ENCODE results near the gene TBC1D12.
"Not testable (repeated sequence)": the region's sequence is repeated elsewhere in the genome, so short reads cannot be mapped to it uniquely, and the experiment has no call there.

TBC1D12 gene

DNA sequence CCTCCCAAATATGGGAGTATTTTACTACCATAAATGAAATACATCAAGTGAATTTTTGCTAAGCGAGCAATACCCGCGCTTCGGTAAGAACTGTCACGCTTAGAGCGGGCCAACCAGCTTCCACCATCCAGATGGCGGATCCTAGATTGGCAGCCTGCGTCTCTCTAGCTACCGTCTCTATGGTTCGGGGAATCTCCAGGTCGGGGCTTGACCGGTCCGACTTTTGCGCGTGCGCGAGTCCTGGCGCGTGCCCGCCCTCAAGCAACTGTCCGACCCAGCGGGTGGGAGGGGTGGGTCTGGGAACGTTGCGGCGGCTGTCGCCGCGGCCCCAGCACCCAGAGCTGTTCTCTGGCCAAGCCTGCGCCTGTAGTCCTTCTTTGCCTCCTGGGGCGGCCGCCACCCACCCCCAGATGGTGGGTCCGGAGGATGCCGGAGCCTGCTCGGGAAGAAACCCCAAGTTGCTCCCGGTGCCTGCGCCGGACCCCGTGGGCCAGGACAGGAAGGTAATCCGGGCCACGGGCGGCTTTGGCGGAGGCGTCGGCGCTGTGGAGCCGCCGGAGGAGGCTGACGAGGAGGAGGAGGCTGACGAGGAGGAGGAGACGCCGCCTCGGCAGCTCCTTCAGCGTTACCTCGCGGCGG is at the start of gene TBC1D12:
TSS of gene TBC1D12 (plus strand) at position 338 of the 639 bp plus-strand sequence. CDS start at position 411, 73 bp downstream.
- DNase-seq (ENCODE audit: extremely low read depth in 1 of 2, low read depth in 1 of 2), result peak in 1 of 2 donors; percentile 26

DNA sequence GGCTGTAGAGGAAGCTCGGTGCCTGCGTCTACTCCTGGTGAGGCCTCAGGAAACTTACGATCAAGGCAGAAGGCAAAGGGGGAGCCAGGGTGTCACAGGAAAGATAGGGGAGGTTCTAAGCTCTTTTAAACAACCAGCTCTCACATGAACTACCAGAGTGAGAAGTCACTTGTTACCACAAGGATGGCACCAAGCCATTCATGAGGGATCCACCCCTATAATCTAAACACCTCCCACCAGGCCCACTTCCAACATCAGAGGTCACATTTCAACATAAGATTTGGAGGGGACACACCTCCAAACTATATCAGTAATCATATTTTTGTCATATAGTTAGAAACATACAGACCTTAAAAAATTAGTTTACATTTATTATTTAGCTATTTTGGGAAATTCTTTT is 49.0 kb upstream of the TBC1D12 start:
- no peak for DNase-seq (ENCODE audit: extremely low read depth in 1 of 2, low read depth in 1 of 2)

DNA sequence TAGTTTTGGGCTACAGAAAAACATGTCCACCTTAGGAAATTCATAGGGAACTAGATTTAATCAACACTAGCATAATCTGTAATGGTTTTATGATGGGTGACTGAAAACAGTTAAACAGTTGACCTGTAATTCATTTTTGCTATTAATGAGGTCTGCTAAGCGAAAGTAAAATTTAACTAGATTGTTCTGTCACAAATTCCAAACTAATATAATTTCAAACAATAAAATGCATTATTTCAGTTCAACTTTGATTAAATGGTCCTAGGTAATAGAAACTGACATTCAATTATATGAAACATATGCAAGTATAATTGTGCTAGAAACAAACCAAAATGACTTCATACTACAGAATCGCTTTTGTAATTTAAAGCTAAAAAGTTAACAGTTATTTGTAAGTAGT is 46.5 kb upstream of the TBC1D12 start:
- DNase-seq (ENCODE audit: extremely low read depth in 1 of 2, low read depth in 1 of 2), result no peak

DNA sequence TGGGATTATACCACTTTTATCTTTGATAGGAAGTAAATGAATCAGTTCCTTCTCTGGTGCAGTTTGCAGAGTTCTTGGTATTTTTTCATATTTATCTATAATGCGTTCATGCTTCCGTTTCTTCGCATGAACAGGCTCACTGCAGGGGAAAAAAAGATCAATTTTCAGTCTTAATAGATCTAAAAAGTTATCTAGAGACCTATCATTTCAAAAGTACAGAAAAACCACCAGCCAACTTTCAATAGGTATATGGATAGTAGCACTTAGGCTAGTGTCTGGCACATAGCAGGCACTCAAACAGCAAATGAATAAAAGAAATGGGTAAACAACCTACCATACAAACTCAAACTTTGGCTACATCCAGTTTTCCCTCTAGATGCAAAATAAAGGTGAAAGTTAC is 45.1 kb upstream of the TBC1D12 start:
- DNase-seq (ENCODE audit: extremely low read depth in 1 of 2, low read depth in 1 of 2), result no peak

DNA sequence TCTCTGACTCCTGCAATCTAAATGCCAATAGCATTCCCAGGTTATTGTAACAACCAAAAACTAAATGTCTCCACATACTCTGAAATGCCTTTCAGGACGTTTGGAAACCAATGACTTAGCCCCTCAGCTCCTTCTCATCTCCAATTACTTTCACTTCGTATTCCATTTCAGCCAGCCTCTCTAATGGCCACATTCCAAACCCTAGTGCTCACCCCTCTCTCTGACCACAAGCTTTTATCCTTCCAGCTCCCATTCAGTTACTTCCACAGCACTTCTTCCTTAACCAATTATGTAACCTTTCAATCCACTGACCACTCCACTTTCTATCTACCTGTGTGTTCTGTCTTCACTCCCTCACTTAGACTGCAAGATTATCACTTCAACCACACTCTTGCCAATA is 43.9 kb upstream of the TBC1D12 start:
- DNase-seq (ENCODE audit: extremely low read depth in 1 of 2, low read depth in 1 of 2), result no peak

DNA sequence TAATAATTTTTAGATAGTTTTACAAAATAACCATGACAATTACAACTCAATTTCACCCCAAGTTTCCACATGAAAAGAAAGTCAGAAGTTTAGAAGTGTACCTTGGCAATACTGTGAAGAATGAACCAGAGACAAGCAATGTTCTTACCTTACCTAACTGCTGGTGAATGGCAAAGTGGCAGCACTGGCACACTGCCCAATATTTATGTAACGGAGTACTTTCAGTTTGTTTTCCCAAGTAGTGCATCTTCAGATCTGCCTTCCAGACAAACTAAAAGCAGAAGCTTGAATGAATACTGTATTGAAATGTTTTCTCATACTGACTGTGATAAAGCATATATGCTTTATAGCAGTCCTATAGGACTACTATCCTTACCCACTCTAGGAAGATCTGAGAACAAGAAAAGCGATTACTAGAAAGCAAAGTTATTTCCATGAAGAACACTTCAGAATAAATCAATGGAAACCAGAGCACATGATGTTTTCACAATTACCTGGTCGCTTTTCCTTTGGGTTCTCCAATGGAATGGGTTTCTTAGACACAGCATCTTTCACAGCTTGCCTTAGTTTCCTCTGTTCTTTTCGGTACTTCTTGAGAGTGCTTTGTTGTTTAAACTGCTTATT is 41.1 kb upstream of the TBC1D12 start:
- DNase-seq (ENCODE audit: extremely low read depth in 1 of 2, low read depth in 1 of 2), result no peak

DNA sequence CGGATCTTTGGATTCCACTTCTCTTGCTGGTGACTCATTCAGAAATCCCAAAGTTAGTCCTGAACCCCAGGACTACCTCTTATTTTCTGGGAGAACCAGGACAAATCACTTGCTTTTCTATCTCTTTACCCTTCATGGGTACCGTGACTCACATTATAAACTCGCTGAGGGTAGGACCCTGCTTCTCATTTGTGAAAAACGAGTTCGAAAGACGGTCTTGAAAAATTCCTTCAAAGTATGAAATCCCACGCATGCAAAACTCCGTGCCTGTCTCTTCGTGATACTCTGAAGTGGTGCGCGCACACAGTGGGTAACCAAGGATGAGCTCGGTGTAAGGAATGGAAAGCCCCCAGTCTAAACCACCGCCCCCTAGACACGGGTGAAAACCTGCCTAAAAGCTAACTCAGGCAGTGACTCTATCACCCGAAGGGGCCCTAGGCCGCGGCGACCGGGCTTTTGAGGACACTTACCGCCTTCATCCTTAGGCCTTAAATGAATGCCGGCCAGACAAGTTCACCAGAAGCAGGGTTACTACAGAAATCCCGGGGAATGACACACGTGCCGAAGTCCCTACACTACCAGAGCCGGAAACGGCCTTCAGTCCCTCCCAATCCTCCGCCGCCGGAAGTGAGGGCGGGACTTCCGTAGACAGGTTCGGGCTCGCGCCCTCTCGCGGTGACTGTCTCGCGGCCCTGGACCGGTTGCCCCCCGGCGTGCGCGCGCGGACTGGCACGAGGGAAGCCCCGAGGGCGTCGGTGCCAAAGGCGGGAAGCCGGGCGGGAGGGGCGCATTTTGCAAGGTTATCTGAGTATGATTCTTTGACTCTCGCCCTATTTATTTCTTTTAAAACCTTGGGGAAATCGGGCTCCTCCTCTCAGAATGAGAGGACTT is 39.7 kb upstream of the TBC1D12 start, which contains the start of gene NOC3L:
TSS of gene NOC3L (minus strand) at position 580 of the 891 bp plus-strand sequence. CDS start at position 479, 101 bp downstream.
- peak; percentile 89 to 96 for DNase-seq (ENCODE audit: extremely low read depth in 1 of 2, low read depth in 1 of 2)

DNA sequence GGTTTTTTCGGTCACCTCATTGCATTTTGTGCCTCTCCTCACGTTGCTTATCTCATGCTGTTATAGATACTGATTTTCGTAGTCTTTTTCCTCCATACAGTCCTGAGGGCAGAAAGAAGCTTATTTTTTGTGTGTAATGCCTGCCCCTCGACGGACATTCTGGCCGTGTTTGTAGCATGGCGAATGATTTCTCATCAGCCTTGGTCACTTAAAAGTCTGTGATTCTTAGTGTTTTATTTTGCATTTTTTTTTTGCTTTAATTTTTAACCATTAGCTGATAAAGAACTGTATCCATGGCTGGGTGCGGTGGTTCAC is 39.1 kb upstream of the TBC1D12 start:
- DNase-seq (ENCODE audit: extremely low read depth in 1 of 2, low read depth in 1 of 2), result no peak

DNA sequence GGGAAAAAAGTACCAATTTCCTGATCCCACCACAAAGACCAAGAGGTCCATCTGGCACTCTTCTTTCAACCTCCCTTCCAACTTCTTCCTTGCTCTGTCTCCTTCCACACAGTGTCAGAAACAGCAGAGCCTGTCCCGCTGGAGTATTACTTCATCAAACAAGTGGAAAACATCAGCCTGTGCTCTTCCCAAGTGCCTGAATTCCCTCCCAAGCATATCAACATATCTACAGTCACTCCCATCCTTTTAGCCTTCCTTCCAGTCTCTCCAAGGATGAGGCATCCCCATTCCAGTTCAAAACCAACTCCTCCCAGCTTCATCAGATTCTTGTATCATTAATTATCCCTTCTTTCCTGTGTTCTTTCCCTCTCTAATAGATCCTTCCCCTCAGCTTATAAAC is 37.9 kb upstream of the TBC1D12 start:
- DNase-seq (ENCODE audit: extremely low read depth in 1 of 2, low read depth in 1 of 2), result no peak

DNA sequence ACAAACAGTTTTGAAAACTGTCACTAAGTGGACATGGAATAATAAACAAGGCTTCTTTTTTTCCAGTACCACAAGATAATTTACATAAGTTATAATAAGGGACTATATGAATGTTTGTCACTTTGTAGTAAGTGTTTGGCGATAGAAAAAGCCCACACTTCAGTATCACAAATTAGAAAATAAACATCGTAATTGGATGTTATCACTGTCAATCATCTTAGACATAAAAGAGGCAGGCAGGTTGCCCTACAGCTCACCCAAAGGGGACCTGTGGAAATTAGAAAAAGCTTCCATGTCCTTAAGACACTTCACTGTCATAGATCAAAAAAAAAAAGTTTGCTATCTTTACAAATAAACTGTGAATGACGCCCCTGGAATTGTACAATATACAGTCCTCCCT is 36.0 kb upstream of the TBC1D12 start:
- DNase-seq (ENCODE audit: extremely low read depth in 1 of 2, low read depth in 1 of 2), result no peak

DNA sequence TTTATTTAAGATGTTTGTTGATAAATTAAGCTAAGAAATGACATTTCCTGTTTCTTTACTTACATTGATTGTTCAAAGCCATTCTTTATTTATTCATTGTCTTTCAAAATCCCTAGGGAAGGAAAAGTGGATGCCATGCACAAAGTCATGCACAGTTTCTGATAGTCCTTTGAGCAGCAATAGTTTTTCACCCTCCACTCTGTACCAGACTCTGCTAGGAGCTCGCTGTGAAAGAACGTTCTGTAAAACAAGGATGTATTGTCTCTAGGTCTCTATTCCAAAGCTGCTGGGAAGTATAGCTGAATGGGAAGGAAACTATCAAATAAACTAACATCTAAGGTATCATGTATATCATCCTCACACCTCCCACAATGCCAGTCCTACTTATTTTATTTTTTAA is 31.8 kb upstream of the TBC1D12 start:
- no peak for DNase-seq (ENCODE audit: extremely low read depth in 1 of 2, low read depth in 1 of 2)

DNA sequence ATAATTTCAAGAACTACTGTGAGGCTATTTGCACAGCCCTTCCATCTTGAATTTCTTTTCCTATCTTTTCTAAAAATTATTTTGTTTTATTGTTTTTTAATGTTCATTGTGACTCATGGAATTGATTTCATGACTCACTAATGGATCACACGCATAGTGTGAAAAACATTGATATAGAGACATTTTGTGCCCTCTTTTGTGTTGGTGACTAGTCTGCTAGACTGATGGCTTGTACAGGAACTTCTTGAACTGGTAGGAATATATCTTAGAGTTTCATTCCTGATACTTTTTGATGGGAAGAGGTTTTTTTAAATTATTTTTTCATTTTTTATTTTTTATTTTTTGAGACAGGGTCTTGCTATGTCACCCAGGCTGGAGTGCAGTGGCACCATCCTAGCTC is 27.0 kb upstream of the TBC1D12 start:
- DNase-seq (ENCODE audit: extremely low read depth in 1 of 2, low read depth in 1 of 2), result no peak

DNA sequence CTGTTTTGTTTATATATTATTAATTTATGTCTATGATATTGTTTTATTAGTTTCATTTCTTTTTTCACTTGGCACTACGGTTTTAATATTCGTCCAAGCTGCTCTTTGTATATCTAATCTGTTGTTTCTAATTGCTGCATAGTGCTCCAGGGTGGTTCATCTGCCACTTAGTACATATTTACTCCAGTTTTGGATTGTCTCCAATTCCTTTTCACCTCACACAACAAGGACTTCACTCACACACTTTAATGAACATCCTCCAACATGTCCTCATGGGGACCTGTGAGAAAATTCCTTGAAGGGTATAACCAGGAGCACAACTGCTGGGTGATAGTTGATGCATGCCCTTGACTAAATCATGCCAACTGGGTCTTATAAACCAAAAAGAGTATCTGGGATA is 25.5 kb upstream of the TBC1D12 start:
- no peak for DNase-seq (ENCODE audit: extremely low read depth in 1 of 2, low read depth in 1 of 2)

DNA sequence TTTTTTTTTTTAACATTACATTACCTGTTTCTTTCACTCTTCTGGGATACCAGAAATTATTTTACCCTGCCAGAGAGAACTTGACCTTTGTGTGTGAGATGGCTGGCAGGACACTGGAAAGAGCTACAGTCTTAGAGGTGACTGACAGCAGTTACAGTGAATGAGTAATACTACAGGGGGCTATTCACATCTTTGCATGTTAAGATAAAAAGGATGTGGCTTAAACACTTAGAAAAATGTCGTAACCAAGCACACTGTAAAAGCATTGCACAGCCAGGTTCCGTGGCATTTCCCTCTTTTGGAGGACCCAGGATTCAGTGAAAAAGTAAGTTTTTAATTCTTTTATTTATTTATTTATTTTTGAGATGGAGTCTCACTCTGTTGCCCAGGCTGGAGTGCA is 18.8 kb upstream of the TBC1D12 start:
- no peak for DNase-seq (ENCODE audit: extremely low read depth in 1 of 2, low read depth in 1 of 2)

DNA sequence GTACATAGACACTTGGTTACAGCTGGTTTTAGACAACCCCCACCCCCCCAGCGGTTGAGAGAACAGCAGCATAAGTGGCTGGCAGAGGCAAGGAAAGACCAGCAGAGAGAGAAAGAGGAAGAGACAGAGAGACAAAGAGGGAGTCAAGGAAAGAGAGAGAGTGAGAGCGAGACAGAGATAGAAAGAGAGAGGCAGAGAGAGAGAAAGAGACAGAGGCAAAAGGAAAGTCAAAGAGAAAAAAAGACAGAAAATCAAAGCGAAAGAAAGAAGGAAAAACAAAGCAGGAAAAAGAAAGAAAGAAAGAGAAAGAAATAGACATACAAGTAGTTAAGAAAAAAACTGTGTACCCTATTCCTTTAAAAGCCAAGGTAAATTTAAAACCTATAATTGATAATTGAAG is 16.6 kb upstream of the TBC1D12 start:
- DNase-seq (ENCODE audit: extremely low read depth in 1 of 2, low read depth in 1 of 2), result not testable (repeated sequence)

DNA sequence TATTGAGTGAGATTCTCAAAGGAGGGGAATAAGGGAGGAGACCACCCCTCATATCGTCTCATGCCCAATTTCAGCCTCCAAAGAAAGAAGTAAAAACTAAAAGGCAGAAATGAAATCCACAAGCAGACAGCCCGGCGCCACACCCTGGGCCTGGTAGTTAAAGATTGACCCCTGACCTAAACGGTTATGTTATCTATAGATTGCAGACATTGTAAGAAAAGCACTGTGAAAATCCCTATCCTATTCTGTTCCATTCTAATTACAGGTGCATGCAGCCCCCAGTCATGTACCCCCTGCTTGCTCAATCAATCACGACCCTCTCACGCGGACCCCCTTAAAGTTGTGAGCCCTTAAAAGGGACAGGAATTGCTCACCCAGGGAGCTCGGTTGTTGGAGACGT is 10.2 kb upstream of the TBC1D12 start:
- not testable (repeated sequence) for DNase-seq (ENCODE audit: extremely low read depth in 1 of 2, low read depth in 1 of 2)

DNA sequence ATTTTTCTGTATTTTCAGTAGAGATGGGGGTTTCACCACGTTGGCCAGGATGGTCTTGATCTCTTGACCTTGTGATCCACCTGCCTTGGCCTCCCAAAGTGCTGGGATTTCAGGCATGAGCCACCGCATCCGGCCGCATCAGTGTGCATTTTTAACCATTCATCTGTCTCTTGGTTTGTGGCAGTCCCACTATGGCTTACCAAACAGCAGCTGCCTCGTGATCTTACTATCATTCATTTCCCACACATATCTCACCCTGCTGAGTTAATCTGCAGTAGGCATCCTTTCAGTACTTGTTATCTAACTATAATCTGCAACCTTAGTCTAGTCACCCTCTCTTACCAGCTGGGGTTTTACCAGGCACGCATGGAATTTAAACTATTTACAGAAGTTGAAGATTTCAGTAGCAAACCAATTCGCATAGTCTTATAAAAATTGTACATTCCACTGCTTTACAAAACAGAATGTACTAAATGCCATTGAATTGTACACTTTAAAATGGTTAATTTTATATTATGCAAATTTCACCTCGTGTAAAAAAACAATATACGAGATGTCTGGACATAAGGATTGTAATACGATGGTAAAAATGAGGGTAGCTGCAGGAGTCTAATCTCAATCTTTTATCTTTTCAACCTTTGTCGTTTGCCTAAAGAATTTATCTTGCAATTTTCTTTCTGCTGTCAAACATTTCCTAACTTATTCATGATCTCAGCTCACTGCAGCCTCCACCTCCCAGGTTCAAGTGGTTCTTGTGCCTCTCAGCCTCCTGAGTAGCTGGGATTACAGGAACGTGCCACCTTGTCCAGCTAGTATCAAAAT is 4.6 kb upstream of the TBC1D12 start:
- no peak for DNase-seq (ENCODE audit: extremely low read depth in 1 of 2, low read depth in 1 of 2)

DNA sequence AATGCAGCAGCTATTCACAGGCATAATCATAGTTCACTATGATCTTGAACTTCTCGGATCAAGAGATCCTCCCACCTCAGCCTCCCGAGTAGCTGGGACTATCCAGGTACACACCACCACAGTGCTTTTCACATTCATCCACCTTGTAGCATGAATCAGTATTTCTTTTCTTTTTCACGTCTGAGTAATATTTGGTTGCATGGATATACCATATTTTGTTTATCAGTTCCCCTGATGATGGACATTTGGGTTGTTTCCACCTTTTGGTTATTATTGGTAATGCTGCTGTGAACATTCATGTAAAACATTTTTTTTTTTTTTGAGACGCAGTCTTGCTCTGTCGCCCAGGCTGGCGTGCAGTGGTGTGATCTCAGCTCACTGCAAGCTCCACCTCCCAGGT is 3.6 kb upstream of the TBC1D12 start:
- DNase-seq (ENCODE audit: extremely low read depth in 1 of 2, low read depth in 1 of 2), result no peak

DNA sequence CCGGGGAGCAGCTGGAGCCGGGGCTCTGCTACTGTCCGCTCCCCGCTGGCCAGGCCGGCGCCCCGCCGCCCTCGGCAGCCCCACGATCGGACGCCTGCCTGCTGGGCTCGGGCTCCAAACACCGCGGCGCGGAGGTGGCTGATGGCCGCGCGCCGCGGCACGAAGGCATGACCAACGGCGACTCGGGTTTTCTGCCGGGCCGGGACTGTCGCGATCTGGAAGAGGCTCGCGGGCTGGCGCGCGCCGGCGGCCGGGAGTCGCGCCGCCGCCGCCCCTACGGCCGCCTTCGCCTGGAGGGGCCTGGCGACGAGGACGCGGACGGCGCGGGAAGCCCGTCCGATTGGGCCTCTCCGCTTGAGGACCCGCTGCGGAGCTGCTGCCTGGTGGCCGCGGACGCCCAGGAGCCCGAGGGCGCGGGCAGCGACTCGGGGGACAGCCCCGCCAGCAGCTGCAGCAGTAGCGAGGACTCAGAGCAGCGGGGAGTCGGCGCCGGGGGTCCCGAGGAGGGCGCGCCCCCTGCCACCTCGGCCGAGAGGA is 570 bp downstream of the TBC1D12 start:
- DNase-seq (ENCODE audit: extremely low read depth in 1 of 2, low read depth in 1 of 2), result no peak

DNA sequence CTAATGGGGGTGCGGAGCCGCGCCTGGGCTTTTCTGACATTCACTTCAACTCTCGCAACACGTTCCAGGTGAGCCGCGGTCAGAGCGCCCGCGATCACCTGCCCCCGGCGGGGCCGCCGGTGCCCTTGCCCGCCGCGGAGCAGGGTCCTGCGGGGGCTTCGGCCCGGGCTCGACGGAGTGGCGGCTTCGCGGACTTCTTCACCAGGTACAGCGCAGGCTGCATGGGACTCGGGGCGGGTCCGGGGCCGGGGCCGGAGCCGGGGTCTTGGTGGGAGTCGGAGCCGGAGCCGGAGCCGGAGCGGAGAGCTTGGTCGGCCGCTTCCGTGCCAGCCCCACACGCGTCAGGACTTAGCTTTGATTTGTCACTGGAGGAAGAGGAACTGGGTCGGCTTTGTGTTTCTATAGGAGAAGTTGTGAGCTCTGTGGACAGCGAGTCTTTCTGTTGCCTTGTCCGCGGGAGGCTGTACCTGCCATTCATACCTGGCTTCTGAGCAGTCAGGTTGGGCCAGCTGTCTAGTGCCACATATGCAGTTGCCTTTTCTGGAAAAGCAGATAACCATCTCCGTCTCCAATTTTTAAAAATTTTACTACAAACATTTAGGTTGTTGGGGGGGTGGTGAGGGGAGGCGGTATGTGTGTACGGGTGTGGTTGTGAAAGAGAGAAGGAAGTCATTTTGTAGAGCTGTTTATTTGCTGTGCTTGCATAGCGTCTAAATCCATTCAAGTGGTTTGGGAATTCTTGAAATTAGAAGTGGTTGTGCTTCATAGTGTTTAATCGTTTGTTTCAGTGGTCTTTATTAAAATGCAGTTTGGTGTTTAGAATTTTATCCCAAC is 1.3 kb downstream of the TBC1D12 start:
- no peak for DNase-seq (ENCODE audit: extremely low read depth in 1 of 2, low read depth in 1 of 2)

Data from stimulated activated CD8-positive, alpha-beta memory T cell treated with anti-CD3 and anti-CD28 coated beads, Interleukin-7, amount 100 ng/mL, for 48 hours (primary cell).